PC-9 (cell line): ENCODE data around the gene S100A14. TPM values are rescaled to one million over a fixed set of nuclear protein-coding genes. Genes with fewer than 3 reads are reported as not detected.

Source experiments
- BruUV-seq: library from RNA; stranded (reverse); fragments of 400-500 nt; replicated peaks from 2 replicates; lab custom pipeline; 2021; lab: Mats Ljungman, UMichigan
- CTCF ChIA-PET: fragments of 300-600 bp; sonication (Branson Sonifier 250); formaldehyde crosslinking; loops from one replicate; lab custom pipeline; 2022; ENCODE audit warnings: antibody characterized with exemption; lab: Charles Lee
- POLR2A ChIA-PET: fragments of 300-600 bp; sonication (Branson Sonifier 250); formaldehyde crosslinking; loops from one replicate; lab custom pipeline; 2022; ENCODE audit warnings: antibody characterized with exemption; ENCODE audit not compliant: unreplicated experiment; lab: Charles Lee
- DNase-seq, 2 experiments: peaks; one replicate each; pipeline versions ENCODE4 v3.0.0 to v3.0.0-alpha.2; 2015 to 2022; ENCODE audit warnings: mixed read lengths in 1 of 2
- H2AFZ ChIP-seq: fragments of 200-600 bp; sonication (generic); 2 replicates; pipeline ENCODE4 v1.8.1; 2017; ENCODE audit warnings: antibody characterized with exemption
- H3F3A ChIP-seq: fragments of 200-600 bp; sonication (generic); 2 replicates; pipeline ENCODE4 v1.8.1; 2017; ENCODE audit warnings: antibody characterized with exemption, mild to moderate bottlenecking, low read depth; ENCODE audit not compliant: insufficient read depth
- H3K27ac ChIP-seq: fragments of 200-600 bp; sonication (generic); 2 replicates; pipeline ENCODE4 v1.6.1; 2016; ENCODE audit warnings: mixed run types
- H3K27me3 ChIP-seq: fragments of 200-600 bp; sonication (generic); 2 replicates; pipeline ENCODE4 v1.6.1; 2016; ENCODE audit warnings: low read depth, mixed run types; ENCODE audit not compliant: insufficient read depth
- H3K36me3 ChIP-seq: fragments of 200-600 bp; sonication (generic); 2 replicates; pipeline ENCODE4 v1.6.1; 2016; ENCODE audit warnings: low read depth, mixed run types
- H3K4me1 ChIP-seq: fragments of 200-600 bp; sonication (generic); replicated peaks from 2 replicates; pipeline ENCODE4 v1.6.1; 2016; ENCODE audit warnings: mixed run types; ENCODE audit not compliant: insufficient read depth
- H3K4me2 ChIP-seq: fragments of 200-600 bp; sonication (generic); 2 replicates; pipeline ENCODE4 v1.6.1; 2017; ENCODE audit warnings: mixed run types
- H3K4me3 ChIP-seq: fragments of 200-600 bp; sonication (generic); 2 replicates; pipeline ENCODE4 v1.6.1; 2016; ENCODE audit warnings: mixed run types
- H3K79me2 ChIP-seq: fragments of 200-600 bp; sonication (generic); 2 replicates; pipeline ENCODE4 v1.6.1; 2017; ENCODE audit warnings: low read depth, mixed run types
- H3K9me2 ChIP-seq: fragments of 200-600 bp; sonication (generic); 2 replicates; pipeline ENCODE4 v1.8.1; 2017; ENCODE audit warnings: mild to moderate bottlenecking; ENCODE audit not compliant: insufficient read depth
- H3K9me3 ChIP-seq: fragments of 200-600 bp; sonication (generic); 2 replicates; pipeline ENCODE4 v1.8.1; 2016; ENCODE audit warnings: low read depth; ENCODE audit not compliant: insufficient read depth
- H4K20me1 ChIP-seq: fragments of 200-600 bp; sonication (generic); 2 replicates; pipeline ENCODE4 v1.8.1; 2017; ENCODE audit not compliant: insufficient read depth
- EZH2 ChIP-seq: fragments of 200-600 bp; sonication (generic); IDR thresholded peaks from 2 replicates; pipeline ENCODE4 v1.8.0; 2017; ENCODE audit warnings: antibody characterized with exemption, low read depth
- intact Hi-C: fragments of 100-400 bp; cut with micrococcal nuclease; formaldehyde crosslinking; loops from one replicate; pipeline ENCODE4 v1.10.0; 2022; ENCODE audit not compliant: unreplicated experiment
- total RNA-seq: library from RNA; stranded (reverse); gene quantifications from 2 replicates; pipeline ENCODE4 v1.2.3, GENCODE V29; 2021
- TF ChIP-seq, protein P1 (sequence below): fragments of 200-600 bp; sonication (generic); conservative IDR thresholded peaks from 2 replicates; pipeline ENCODE4 v1.6.1; 2017; ENCODE audit warnings: mixed run types, antibody characterized with exemption, mild to moderate bottlenecking, moderate library complexity

S100A14 gene
- total RNA-seq, 1 experiment from 2014 or later: 411 TPM

- DNase-seq: no peak
- TF ChIP-seq, protein P1, sequence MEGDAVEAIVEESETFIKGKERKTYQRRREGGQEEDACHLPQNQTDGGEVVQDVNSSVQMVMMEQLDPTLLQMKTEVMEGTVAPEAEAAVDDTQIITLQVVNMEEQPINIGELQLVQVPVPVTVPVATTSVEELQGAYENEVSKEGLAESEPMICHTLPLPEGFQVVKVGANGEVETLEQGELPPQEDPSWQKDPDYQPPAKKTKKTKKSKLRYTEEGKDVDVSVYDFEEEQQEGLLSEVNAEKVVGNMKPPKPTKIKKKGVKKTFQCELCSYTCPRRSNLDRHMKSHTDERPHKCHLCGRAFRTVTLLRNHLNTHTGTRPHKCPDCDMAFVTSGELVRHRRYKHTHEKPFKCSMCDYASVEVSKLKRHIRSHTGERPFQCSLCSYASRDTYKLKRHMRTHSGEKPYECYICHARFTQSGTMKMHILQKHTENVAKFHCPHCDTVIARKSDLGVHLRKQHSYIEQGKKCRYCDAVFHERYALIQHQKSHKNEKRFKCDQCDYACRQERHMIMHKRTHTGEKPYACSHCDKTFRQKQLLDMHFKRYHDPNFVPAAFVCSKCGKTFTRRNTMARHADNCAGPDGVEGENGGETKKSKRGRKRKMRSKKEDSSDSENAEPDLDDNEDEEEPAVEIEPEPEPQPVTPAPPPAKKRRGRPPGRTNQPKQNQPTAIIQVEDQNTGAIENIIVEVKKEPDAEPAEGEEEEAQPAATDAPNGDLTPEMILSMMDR: no peak
- TF ChIP-seq EZH2: no peak
- Histone ChIP-seq H3K79me2 (peaks cover 69% of the 10 kb centered on the region), H4K20me1 (peaks cover 24% of the 10 kb centered on the region), H3K27ac (no peak overlapping the region), H2AFZ (no peak overlapping the region), H3K27me3 (no peaks in the 10 kb centered on the region), H3F3A (peaks cover 36% of the 10 kb centered on the region), H3K9me3 (no peaks in the 10 kb centered on the region), H3K9me2 (no peaks in the 10 kb centered on the region), H3K36me3 (peaks cover 50% of the 10 kb centered on the region), H3K4me3 (peak overlapping the region; percentile 96; the same call in 1 of the 2 replicates), H3K4me1 (peaks cover 20% of the 10 kb centered on the region), H3K4me2 (peak overlapping the region; percentile 80)
- POLR2A ChIA-PET: interaction anchor here (0.6 kb wide), 2 partner anchors 129 to 1839 kb away, joined by 3 to 4 read pairs; no protein-coding TSS in a partner anchor
- intact Hi-C loops: no loop called here
- no TSS peak for BruUV-seq
- CTCF ChIA-PET: no interaction called here
These were observed 20.2 kb upstream of the S100A14 start for GRCh38 chr1:153636312-153636711.

DNA sequence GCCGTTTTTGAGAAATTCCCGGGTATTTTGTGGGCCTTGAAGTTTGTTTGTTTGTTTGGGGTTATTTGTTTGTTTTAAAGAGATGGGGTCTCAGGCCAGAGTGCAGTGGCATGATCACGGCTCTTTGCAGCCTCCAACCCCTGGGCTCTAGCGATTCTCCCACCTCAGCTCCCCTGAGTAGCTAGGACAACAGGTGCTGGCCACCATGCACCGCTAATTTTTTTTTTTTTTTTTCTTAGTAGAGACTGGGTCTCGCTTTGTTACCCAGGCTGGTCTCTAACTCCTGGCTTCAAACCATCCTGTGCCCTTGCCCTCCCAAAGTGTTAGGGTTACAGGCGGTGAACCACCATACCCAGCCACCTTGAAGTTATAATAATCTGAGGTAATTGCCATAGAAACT is 19.7 kb upstream of the S100A14 start:
- DNase-seq: no peak
- Histone ChIP-seq H3K27ac (no peak overlapping the region), H3K79me2 (peaks cover 65% of the 10 kb centered on the region), H3K9me2 (no peaks in the 10 kb centered on the region), H4K20me1 (peaks cover 20% of the 10 kb centered on the region), H3K36me3 (peaks cover 45% of the 10 kb centered on the region), H2AFZ (no peak overlapping the region), H3F3A (peaks cover 32% of the 10 kb centered on the region), H3K27me3 (no peaks in the 10 kb centered on the region), H3K9me3 (no peaks in the 10 kb centered on the region), H3K4me2 (peak overlapping the region; percentile 80), H3K4me3 (peak overlapping the region; percentile 96; the same call in 1 of the 2 replicates), H3K4me1 (peaks cover 20% of the 10 kb centered on the region)
- intact Hi-C loops: loop anchor here (2.0 kb wide), 1 partner anchor 35 kb away; the partner anchor contains the start of gene ILF2
- ChIA-PET POLR2A (interaction anchor here (0.6 kb wide), 2 partner anchors 129 to 1839 kb away, joined by 3 to 4 read pairs; no protein-coding TSS in a partner anchor), CTCF (no interaction called here)
- TF ChIP-seq, protein P1: no peak
- TF ChIP-seq EZH2: no peak
- BruUV-seq: no TSS peak

GRCh38 chr1:153633754-153634665 is 17.9 kb upstream of the S100A14 start, which contains the start of gene CHTOP:
TSS of gene CHTOP (plus strand) at chr1:153634066. CDS start at chr1:153636589, 2,523 bp downstream.
- Histone ChIP-seq H3K36me3 (peaks cover 27% of the 10 kb centered on the region), H3K27me3 (no peaks in the 10 kb centered on the region), H3K4me1 (peaks cover 20% of the 10 kb centered on the region), H2AFZ (peak within 1 kb of the TSS; percentile 52; the same call in 1 of the 2 replicates), H3F3A (peaks cover 27% of the 10 kb centered on the region), H3K4me2 (peak within 1 kb of the TSS; percentile 80), H4K20me1 (peaks cover 12% of the 10 kb centered on the region), H3K4me3 (peak within 1 kb of the TSS; percentile 96), H3K9me3 (no peaks in the 10 kb centered on the region), H3K27ac (peak within 1 kb of the TSS; percentile 100), H3K79me2 (peaks cover 47% of the 10 kb centered on the region), H3K9me2 (no peaks in the 10 kb centered on the region)
- TF ChIP-seq, protein P1: no peak
- TF ChIP-seq EZH2: no peak
- CTCF ChIA-PET: interaction anchor here (0.6 to 1.0 kb wide), 4 partner anchors 18 to 26 kb away, joined by 3 to 5 read pairs (median 4); partner anchors contain the start of gene S100A14
- BruUV-seq: TSS peak; percentile 84
- intact Hi-C loops: loop anchor here (1.0 to 2.0 kb wide), 6 partner anchors 18 to 66 kb away; partner anchors contain the start of genes ILF2, S100A14 and S100A16
- peak; percentile 92 to 98 for DNase-seq
- POLR2A ChIA-PET: interaction anchor here (0.5 to 2.1 kb wide), 24 partner anchors 16 to 1647 kb away, joined by 3 to 48 read pairs (median 6); partner anchors contain the start of genes S100A14, S100A16 and S100A4
